HG02870 (cell line): ENCODE measurements around the gene CCDC6.
"Not testable (repeated sequence)": the region's sequence is repeated elsewhere in the genome, so short reads cannot be mapped to it uniquely, and the experiment has no call there.

Experiments
- ATAC-seq: cut with Tn5 transposase; IDR thresholded peaks from one replicate; pipeline ENCODE4 v1.9.1; 2021; ENCODE audit warnings: mild to moderate bottlenecking, moderate library complexity; ENCODE audit not compliant: unreplicated experiment

CCDC6 gene

GRCh38 chr10:59905731-59906416 is 482 bp downstream of the CCDC6 start:
- ATAC-seq: no peak

- ATAC-seq: peak; percentile 63
Observed at GRCh38 chr10:59905066-59905730, 1.2 kb downstream of the CCDC6 start.

- ATAC-seq: no peak
Observed at GRCh38 chr10:59904426-59905065, 1.8 kb downstream of the CCDC6 start.

GRCh38 chr10:59903871-59904270 is 2.5 kb downstream of the CCDC6 start:
- no peak for ATAC-seq

- ATAC-seq: no peak
Observed at GRCh38 chr10:59902016-59902415, 4.3 kb downstream of the CCDC6 start.

GRCh38 chr10:59901470-59901869 is 4.9 kb downstream of the CCDC6 start:
- no peak for ATAC-seq

GRCh38 chr10:59900048-59900727 is 6.2 kb downstream of the CCDC6 start:
- no peak for ATAC-seq

- no peak for ATAC-seq
Observed at GRCh38 chr10:59898125-59898835, 8.1 kb downstream of the CCDC6 start.

GRCh38 chr10:59896191-59896590 is 10.2 kb downstream of the CCDC6 start:
- no peak for ATAC-seq

- ATAC-seq: no peak
Observed at GRCh38 chr10:59895629-59896116, 10.7 kb downstream of the CCDC6 start.

GRCh38 chr10:59894114-59894513 is 12.2 kb downstream of the CCDC6 start:
- ATAC-seq: no peak

GRCh38 chr10:59892697-59893096 is 13.7 kb downstream of the CCDC6 start:
- ATAC-seq: no peak

GRCh38 chr10:59891936-59892335 is 14.4 kb downstream of the CCDC6 start:
- ATAC-seq: no peak

- peak; percentile 81 for ATAC-seq
Observed at GRCh38 chr10:59891349-59891748, 15.0 kb downstream of the CCDC6 start.

- ATAC-seq: no peak
Observed at GRCh38 chr10:59888781-59889435, 17.4 kb downstream of the CCDC6 start.

GRCh38 chr10:59887972-59888640 is 18.2 kb downstream of the CCDC6 start:
- ATAC-seq: no peak

- ATAC-seq: no peak
Observed at GRCh38 chr10:59887006-59887405, 19.4 kb downstream of the CCDC6 start.

- ATAC-seq: peak; percentile 76
Observed at GRCh38 chr10:59885430-59886134, 20.8 kb downstream of the CCDC6 start.

GRCh38 chr10:59884893-59885292 is 21.5 kb downstream of the CCDC6 start:
- not testable (repeated sequence) for ATAC-seq
